Measurements from ENCODE around the gene MAPK10. TPM values are rescaled to one million over a fixed set of nuclear protein-coding genes. Genes with fewer than 3 reads are reported as not detected.

Gene MAPK10
- total RNA-seq, 3 donors from 2014 or later (not counting 1 experiment from before 2014, with no cell fraction given), result 0.92 TPM; not detected in 2

GRCh38 chr4:86160426-86160825, 199.4 kb downstream of the MAPK10 start:
- Mint-ChIP-seq H3K4me1 (no peaks in the 10 kb centered on the region), H3K27ac (no peak overlapping the region), H3K9me3 (peaks cover 0 to 2% of the 10 kb centered on the region in 2 donors), H3K27me3 (ENCODE audit: low read depth in 2 of 2) (no peaks in the 10 kb centered on the region), H3K4me3 (no peak overlapping the region), H3K36me3 (no peaks in the 10 kb centered on the region)
- Histone ChIP-seq H3K4me3 (ENCODE audit: low read length) (no peak overlapping the region), H3K27me3 (ENCODE audit: control insufficient read depth, insufficient read depth, low read length) (no peaks in the 10 kb centered on the region), H3K9me3 (ENCODE audit: control insufficient read depth, insufficient read depth, low read length) (no peaks in the 10 kb centered on the region), H3K4me1 (ENCODE audit: control insufficient read depth, insufficient read depth, low read length) (no peaks in the 10 kb centered on the region), H3K27ac (ENCODE audit: low read length) (no peak overlapping the region), H3K36me3 (ENCODE audit: control insufficient read depth, insufficient read depth, low read length) (no peaks in the 10 kb centered on the region)
- TF ChIP-seq, protein P1, sequence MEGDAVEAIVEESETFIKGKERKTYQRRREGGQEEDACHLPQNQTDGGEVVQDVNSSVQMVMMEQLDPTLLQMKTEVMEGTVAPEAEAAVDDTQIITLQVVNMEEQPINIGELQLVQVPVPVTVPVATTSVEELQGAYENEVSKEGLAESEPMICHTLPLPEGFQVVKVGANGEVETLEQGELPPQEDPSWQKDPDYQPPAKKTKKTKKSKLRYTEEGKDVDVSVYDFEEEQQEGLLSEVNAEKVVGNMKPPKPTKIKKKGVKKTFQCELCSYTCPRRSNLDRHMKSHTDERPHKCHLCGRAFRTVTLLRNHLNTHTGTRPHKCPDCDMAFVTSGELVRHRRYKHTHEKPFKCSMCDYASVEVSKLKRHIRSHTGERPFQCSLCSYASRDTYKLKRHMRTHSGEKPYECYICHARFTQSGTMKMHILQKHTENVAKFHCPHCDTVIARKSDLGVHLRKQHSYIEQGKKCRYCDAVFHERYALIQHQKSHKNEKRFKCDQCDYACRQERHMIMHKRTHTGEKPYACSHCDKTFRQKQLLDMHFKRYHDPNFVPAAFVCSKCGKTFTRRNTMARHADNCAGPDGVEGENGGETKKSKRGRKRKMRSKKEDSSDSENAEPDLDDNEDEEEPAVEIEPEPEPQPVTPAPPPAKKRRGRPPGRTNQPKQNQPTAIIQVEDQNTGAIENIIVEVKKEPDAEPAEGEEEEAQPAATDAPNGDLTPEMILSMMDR (IDR thresholded peaks at IDR 0.05), result no peak
- 100% methylated on average over 1 of the region's 2 CpGs for WGBS (ENCODE audit: insufficient coverage)
- ATAC-seq (no peak), DNase-seq (no peak)
- intact Hi-C loops (cut with micrococcal nuclease), result no loop called here

GRCh38 chr4:86159216-86159615, 200.6 kb downstream of the MAPK10 start:
- no peaks in the 10 kb centered on the region for H3K27me3 Mint-ChIP-seq (ENCODE audit: low read depth in 2 of 2)
- no peaks in the 10 kb centered on the region for H3K4me1 Mint-ChIP-seq
- H3K4me3 Mint-ChIP-seq, result no peak overlapping the region
- no peaks in the 10 kb centered on the region for H3K4me1 ChIP-seq (ENCODE audit: control insufficient read depth, insufficient read depth, low read length)
- H3K9me3 Mint-ChIP-seq, result peaks cover 0 to 2% of the 10 kb centered on the region in 2 donors
- ATAC-seq (no peak), DNase-seq (no peak)
- no peak overlapping the region for H3K27ac ChIP-seq (ENCODE audit: low read length)
- H3K27me3 ChIP-seq (ENCODE audit: control insufficient read depth, insufficient read depth, low read length), result no peaks in the 10 kb centered on the region
- TF ChIP-seq, protein P1 (IDR thresholded peaks at IDR 0.05), result no peak
- no peaks in the 10 kb centered on the region for H3K36me3 ChIP-seq (ENCODE audit: control insufficient read depth, insufficient read depth, low read length)
- H3K36me3 Mint-ChIP-seq, result no peaks in the 10 kb centered on the region
- no peaks in the 10 kb centered on the region for H3K9me3 ChIP-seq (ENCODE audit: control insufficient read depth, insufficient read depth, low read length)
- 97% methylated on average over 4 of the region's 4 CpGs for WGBS (ENCODE audit: insufficient coverage)
- H3K4me3 ChIP-seq (ENCODE audit: low read length), result no peak overlapping the region
- H3K27ac Mint-ChIP-seq, result no peak overlapping the region
- intact Hi-C loops (cut with micrococcal nuclease), result no loop called here

DNA sequence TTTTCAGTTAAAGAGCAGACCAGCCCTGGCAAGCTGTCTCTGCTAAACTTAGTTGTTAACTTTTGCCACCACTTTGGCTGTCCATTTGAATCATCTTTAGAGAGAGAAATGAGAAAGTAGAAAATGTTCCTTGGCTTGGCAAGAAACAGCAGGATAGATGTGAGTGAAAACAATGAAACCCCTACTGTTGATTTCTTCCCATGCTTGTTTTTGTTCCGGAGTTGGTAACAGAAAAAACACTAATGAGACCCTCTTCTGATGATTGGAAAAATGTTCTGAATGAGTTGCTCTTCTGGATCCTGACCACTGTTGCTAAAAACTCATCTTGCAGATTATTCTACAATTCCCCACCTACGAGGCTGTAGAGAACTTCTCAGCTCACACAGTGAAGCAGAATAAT, 203.3 kb downstream of the MAPK10 start:
- Mint-ChIP-seq H3K9me3 (peaks cover 0 to 4% of the 10 kb centered on the region in 2 donors), H3K36me3 (no peaks in the 10 kb centered on the region), H3K4me3 (no peak overlapping the region), H3K4me1 (no peaks in the 10 kb centered on the region), H3K27ac (no peak overlapping the region), H3K27me3 (ENCODE audit: low read depth in 2 of 2) (no peaks in the 10 kb centered on the region)
- Histone ChIP-seq H3K36me3 (ENCODE audit: control insufficient read depth, insufficient read depth, low read length) (no peaks in the 10 kb centered on the region), H3K9me3 (ENCODE audit: control insufficient read depth, insufficient read depth, low read length) (no peaks in the 10 kb centered on the region), H3K4me1 (ENCODE audit: control insufficient read depth, insufficient read depth, low read length) (no peaks in the 10 kb centered on the region), H3K27ac (ENCODE audit: low read length) (no peak overlapping the region), H3K27me3 (ENCODE audit: control insufficient read depth, insufficient read depth, low read length) (no peaks in the 10 kb centered on the region), H3K4me3 (ENCODE audit: low read length) (no peak overlapping the region)
- ATAC-seq, result no peak
- intact Hi-C loops (cut with micrococcal nuclease), result no loop called here
- 79% methylated on average over 1 of the region's 2 CpGs for WGBS (ENCODE audit: insufficient coverage)
- no peak for DNase-seq
- TF ChIP-seq, protein P1 (IDR thresholded peaks at IDR 0.05), result no peak

DNA sequence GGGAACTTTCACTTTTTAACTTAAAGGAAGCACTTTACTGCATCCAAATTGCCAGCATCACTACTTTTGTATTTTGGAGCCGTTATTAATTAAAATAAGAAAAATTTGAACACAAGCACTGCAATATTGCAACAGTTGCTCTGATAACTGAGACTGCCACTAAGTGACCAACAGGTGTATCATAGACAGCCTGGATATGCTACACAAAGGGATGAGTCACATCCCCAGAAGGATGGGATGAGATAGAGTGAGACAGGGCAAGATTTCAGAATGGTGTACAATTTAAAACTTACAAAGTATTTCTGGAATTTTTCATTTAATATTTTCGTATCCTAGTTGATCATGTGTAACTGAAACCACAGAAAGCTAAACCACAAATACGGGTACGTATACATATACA, 204.1 kb downstream of the MAPK10 start:
- intact Hi-C loops (cut with micrococcal nuclease), result no loop called here
- ATAC-seq (no peak), DNase-seq (no peak)
- Histone ChIP-seq H3K9me3 (ENCODE audit: control insufficient read depth, insufficient read depth, low read length) (no peaks in the 10 kb centered on the region), H3K4me1 (ENCODE audit: control insufficient read depth, insufficient read depth, low read length) (no peaks in the 10 kb centered on the region), H3K4me3 (ENCODE audit: low read length) (no peak overlapping the region), H3K36me3 (ENCODE audit: control insufficient read depth, insufficient read depth, low read length) (no peaks in the 10 kb centered on the region), H3K27ac (ENCODE audit: low read length) (no peak overlapping the region), H3K27me3 (ENCODE audit: control insufficient read depth, insufficient read depth, low read length) (no peaks in the 10 kb centered on the region)
- H3K27me3 Mint-ChIP-seq (ENCODE audit: low read depth in 2 of 2), result no peaks in the 10 kb centered on the region
- peaks cover 2 to 5% of the 10 kb centered on the region in 2 donors for H3K9me3 Mint-ChIP-seq
- TF ChIP-seq, protein P1 (IDR thresholded peaks at IDR 0.05), result no peak
- 100% methylated on average over 1 of the region's 4 CpGs for WGBS (ENCODE audit: insufficient coverage)
- H3K4me1 Mint-ChIP-seq, result no peaks in the 10 kb centered on the region
- no peak overlapping the region for H3K4me3 Mint-ChIP-seq
- no peaks in the 10 kb centered on the region for H3K36me3 Mint-ChIP-seq
- no peak overlapping the region for H3K27ac Mint-ChIP-seq

Data from natural killer cell (primary cell).